ENCODE data around the gene KMO. TPM values are rescaled to one million over a fixed set of nuclear protein-coding genes. Genes with fewer than 3 reads are reported as not detected.
A peak's percentile ranks its signal among the peaks of the same experiment; 100 is the strongest.

KMO gene
- total and polyA plus RNA-seq, 8 donors = 0.06 to 0.33 (median 0.18) TPM; not detected in 5

- TF ChIP-seq POLR2A (IDR thresholded peaks at IDR 0.05) (no peak), EP300 (IDR thresholded peaks at IDR 0.05) (no peak), CTCF (IDR thresholded peaks at IDR 0.05) (no peak), POLR2AphosphoS5 (IDR thresholded peaks at IDR 0.05) (no peak)
- Histone ChIP-seq H3K27me3 (no peaks in the 10 kb centered on the region), H3K4me3 (no peak overlapping the region), H3K27ac (no peak overlapping the region), H3K36me3 (no peaks in the 10 kb centered on the region), H3K4me1 (peaks cover 0 to 16% (median 9%) of the 10 kb centered on the region in 4 donors), H3K9me3 (no peaks in the 10 kb centered on the region)
- DNase-seq = no peak
- WGBS, 5 donors = 92 to 96% (median 95%) methylated on average over 7 of the region's 7 CpGs
- intact Hi-C loops (cut with DNase I; ENCODE audit: low total_unique reads) = no loop called here
Observed at GRCh38 chr1:241617426-241617825, 85.2 kb downstream of the KMO start.

GRCh38 chr1:241622669-241623068 lies 90.5 kb downstream of the KMO start:
- Histone ChIP-seq H3K36me3 (no peaks in the 10 kb centered on the region), H3K27me3 (no peaks in the 10 kb centered on the region), H3K4me1 (peaks cover 0 to 5% (median 0%) of the 10 kb centered on the region in 4 donors), H3K27ac (no peak overlapping the region), H3K9me3 (no peaks in the 10 kb centered on the region), H3K4me3 (no peak overlapping the region)
- intact Hi-C loops (cut with DNase I; ENCODE audit: low total_unique reads) = no loop called here
- no peak for DNase-seq
- WGBS, 5 donors = 84 to 91% (median 88%) methylated on average over 5 of the region's 5 CpGs
- TF ChIP-seq POLR2AphosphoS5 (IDR thresholded peaks at IDR 0.05) (no peak), EP300 (IDR thresholded peaks at IDR 0.05) (no peak), POLR2A (IDR thresholded peaks at IDR 0.05) (no peak), CTCF (IDR thresholded peaks at IDR 0.05) (no peak)

- 36 to 63% (median 39%) methylated on average over 2 of the region's 2 CpGs for WGBS, 5 donors
- Histone ChIP-seq H3K9me3 (no peaks in the 10 kb centered on the region), H3K27ac (no peak overlapping the region), H3K4me3 (no peak overlapping the region), H3K36me3 (no peaks in the 10 kb centered on the region), H3K4me1 (peaks cover 0 to 11% (median 0%) of the 10 kb centered on the region in 4 donors), H3K27me3 (no peaks in the 10 kb centered on the region)
- DNase-seq = no peak
- TF ChIP-seq POLR2AphosphoS5 (IDR thresholded peaks at IDR 0.05) = peak in 1 of 3 donors; percentile 30
- TF ChIP-seq CTCF (IDR thresholded peaks at IDR 0.05) = no peak
- intact Hi-C loops (cut with DNase I; ENCODE audit: low total_unique reads) = no loop called here
Observed at GRCh38 chr1:241624935-241625334, 92.8 kb downstream of the KMO start.

- Histone ChIP-seq H3K27ac (no peak overlapping the region), H3K36me3 (peaks cover 0 to 4% (median 0%) of the 10 kb centered on the region in 4 donors), H3K27me3 (no peaks in the 10 kb centered on the region), H3K4me1 (peaks cover 0 to 11% (median 0%) of the 10 kb centered on the region in 4 donors), H3K9me3 (no peaks in the 10 kb centered on the region), H3K4me3 (no peak overlapping the region)
- peak in 1 of 2 donors; percentile 72 for DNase-seq
- 37 to 58% (median 48%) methylated on average over 9 of the region's 9 CpGs for WGBS, 5 donors
- TF ChIP-seq CTCF (IDR thresholded peaks at IDR 0.05) = peak in 3 of 7 experiments; percentile 21 to 46 (median 29)
- no peak for TF ChIP-seq POLR2A (IDR thresholded peaks at IDR 0.05)
- intact Hi-C loops (cut with DNase I; ENCODE audit: low total_unique reads) = no loop called here
Observed at GRCh38 chr1:241627453-241628259, 95.5 kb downstream of the KMO start.
